GM12892 (cell line): ENCODE data around the gene VMAC.

Experiments
- POLR2A ChIP-seq: IDR thresholded peaks from 2 replicates; pipeline ENCODE4 v1.6.1; 2011; ENCODE audit warnings: low read depth, low read length, control low read depth
- POLR2AphosphoS5 ChIP-seq: IDR thresholded peaks from 2 replicates; pipeline ENCODE4 v1.6.1; 2011; ENCODE audit warnings: low read depth, low read length, control low read depth
- TAF1 ChIP-seq: IDR thresholded peaks from 2 replicates; pipeline ENCODE4 v1.6.1; 2011; ENCODE audit warnings: low read depth, mild to moderate bottlenecking, control low read depth, low read length, borderline replicate concordance

GRCh38 chr19:5935473-5936291, 31.0 kb downstream of the VMAC start:
- TF ChIP-seq POLR2A (no peak), TAF1 (no peak), POLR2AphosphoS5 (no peak)
